GM21619 (cell line): ENCODE results near the gene GRIK1.

ENCODE experiments used
- ATAC-seq: cut with Tn5 transposase; IDR thresholded peaks from one replicate; pipeline ENCODE4 v1.9.1; 2021; ENCODE audit not compliant: unreplicated experiment

The GRIK1 gene

GRCh38 chr21:29499734-29500343 lies 440.0 kb downstream of the GRIK1 start:
- ATAC-seq, result no peak

- no peak for ATAC-seq
These were observed 440.6 kb downstream of the GRIK1 start for GRCh38 chr21:29499229-29499628.

GRCh38 chr21:29496337-29496736 lies 443.5 kb downstream of the GRIK1 start:
- ATAC-seq, result no peak

GRCh38 chr21:29490016-29490415 lies 449.8 kb downstream of the GRIK1 start:
- ATAC-seq, result no peak

GRCh38 chr21:29487154-29487553 lies 452.6 kb downstream of the GRIK1 start:
- ATAC-seq, result no peak
